HG03469 (cell line): ENCODE data around the gene AKAP8.
"Not testable (repeated sequence)": the region's sequence is repeated elsewhere in the genome, so short reads cannot be mapped to it uniquely, and the experiment has no call there.

Source experiments
- ATAC-seq: cut with Tn5 transposase; IDR thresholded peaks from one replicate; pipeline ENCODE4 v1.9.1; 2021; ENCODE audit warnings: mild to moderate bottlenecking, moderate library complexity, moderate number of reproducible peaks; ENCODE audit not compliant: unreplicated experiment

Gene AKAP8

DNA sequence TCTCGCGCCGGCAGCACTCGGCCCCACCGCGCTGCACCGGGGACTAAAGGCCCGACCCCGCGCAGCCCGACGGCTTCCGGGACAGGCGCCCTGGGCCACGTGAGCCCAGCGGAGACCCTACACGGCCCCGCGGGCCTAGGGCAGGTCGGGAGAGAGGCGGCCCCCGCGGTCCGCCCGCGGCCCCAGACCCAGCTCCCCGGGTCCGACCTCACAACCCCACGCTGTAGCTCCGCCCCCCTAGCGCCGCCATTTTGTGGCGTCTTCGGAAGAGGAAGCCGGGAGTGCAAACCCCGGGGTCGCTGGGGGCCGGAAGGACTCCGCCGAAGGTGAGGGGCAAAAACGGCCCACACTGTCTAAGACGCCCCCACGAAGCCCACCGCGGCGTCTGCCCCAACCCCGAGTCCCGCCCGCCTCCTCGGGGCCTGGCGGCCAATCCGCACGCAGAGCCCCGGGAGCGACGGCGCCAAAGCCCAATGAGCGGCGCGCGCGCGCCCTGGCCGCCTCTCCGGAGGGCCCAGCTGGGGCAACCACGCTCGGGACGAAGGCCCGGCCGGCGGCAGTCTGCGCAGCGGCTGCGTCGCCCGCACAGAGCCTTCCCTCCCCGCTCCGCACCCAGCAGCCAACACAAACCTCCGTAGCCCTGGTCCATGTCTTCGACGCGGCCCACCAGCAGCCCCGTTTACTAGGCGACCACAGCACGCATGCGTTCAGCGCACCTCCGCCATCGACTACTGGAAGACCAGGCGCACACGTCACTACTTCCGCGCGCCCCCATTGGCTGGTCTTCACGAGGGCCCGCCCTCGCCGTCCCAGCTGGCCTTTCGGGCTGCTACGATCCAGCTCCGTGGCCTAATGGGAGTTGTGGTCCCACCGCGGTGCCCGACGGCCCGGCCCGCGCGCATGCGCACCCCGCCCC lies at the start of gene AKAP8:
TSS of gene AKAP8 (minus strand) at position 705 of the 916 bp plus-strand sequence. CDS start at position 649, 56 bp downstream.
- ATAC-seq, result peak; percentile 68

DNA sequence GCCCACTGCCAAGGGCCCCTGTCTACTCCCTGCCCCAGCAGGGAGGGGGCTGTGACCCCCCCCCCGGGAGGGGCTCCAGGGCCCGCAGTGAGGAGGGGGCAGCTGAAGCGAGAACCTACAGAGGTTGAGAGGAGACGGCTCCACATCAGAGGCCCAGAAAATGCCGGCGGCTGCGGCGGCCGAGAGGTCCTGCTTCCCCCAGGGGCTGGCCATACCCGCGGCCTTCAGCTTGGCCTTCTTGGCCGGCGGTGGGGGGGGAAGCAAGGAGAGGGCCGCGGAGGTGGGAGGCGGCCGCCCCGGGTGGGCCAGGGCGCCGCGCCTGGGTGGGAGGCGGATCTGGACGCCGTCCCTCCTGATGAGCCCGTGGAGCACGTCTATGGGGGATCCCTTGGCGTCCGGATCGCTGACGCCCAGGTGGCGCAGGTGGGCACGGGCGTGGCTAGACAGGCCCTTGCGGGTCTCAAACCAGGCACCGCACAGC lies 48.4 kb upstream of the AKAP8 start:
- no peak for ATAC-seq

DNA sequence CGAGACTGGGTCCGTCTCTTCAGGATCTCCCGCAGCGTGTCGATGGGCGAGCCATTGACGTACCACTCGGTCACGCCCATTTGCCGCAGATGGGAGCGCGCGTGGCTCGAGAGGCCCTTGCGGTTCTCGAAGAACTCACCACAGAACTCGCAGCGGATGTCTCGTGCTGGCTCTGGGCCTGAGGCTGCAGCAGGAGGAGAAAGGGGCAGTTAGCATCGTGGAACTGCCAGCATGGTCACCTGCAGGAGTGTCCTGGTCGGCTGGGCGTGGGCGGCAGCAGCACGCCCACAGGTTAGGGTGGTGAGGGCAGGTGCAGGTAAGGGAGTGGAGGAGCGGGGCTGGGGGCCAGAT lies 47.7 kb upstream of the AKAP8 start:
- ATAC-seq, result no peak

DNA sequence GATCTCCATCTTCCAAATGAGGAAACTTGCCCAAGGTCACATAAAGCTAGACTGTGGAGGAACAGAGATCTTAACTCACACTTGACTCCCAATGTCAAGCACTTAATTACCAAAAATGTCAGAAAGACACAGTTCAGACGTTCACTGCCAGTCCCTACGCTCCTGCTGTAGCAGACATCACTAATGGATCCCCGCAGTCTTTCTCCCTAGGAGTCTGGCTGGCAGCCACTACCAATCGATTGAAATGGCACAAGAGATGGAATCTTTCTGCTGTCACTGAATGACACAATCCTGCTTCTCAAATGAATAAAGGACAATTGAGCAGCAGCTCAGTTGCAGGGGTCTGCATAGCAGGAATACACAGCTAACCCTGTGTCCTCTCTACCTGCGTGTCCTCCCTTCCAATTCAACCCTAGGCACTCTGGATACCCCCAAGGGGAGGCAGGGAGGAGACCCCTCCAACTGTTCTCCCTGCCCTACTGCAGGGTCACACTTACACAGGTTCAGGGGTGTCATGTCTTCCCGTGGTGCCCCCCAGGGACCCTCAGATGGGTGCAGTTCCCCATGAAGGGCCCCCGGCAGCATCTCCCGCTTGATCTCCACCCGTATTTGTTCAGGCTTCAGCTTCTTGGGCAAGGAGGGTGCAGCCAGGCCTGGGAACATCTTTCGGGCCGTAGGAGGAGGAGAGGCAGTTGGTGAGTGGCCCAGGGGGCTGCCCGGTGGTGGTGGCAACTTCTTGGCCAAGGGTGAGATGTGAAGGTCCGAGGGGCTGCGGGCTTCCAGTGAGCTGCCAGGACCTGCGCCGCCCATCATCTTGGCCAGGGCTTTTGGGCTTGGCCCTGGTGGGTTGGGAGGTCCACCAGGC lies 47.1 kb upstream of the AKAP8 start:
- ATAC-seq, result no peak

DNA sequence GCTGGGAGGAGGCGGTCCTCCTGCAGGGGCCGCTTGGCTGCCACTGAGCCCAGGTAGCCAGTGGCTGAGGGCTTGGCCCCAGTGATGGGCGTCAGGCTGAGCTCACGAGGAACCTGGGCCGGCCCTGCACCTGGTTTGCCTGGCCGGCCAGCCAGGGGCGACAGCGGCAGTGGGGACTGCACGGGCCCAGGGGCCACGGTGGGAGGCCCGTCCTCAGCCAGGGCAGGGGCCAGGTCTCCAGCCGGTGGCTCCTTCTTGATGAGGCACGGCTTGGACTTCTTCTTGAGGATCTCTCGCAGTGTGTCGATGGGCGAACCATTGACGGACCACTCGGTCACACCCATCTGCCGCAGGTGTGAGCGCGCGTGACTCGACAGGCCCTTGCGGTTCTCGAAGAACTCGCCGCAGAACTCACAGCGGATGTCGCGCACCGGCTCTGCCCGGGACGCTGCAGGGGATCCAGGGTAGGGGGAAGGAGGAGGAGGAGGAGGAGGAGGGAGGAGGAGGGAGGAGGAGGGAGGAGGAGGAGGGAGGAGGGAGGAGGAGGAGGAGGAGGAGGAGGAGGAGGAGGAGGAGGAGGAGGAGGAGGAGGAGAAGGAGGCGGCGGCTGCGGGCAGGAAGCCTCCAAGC lies 45.8 kb upstream of the AKAP8 start:
- no peak for ATAC-seq

DNA sequence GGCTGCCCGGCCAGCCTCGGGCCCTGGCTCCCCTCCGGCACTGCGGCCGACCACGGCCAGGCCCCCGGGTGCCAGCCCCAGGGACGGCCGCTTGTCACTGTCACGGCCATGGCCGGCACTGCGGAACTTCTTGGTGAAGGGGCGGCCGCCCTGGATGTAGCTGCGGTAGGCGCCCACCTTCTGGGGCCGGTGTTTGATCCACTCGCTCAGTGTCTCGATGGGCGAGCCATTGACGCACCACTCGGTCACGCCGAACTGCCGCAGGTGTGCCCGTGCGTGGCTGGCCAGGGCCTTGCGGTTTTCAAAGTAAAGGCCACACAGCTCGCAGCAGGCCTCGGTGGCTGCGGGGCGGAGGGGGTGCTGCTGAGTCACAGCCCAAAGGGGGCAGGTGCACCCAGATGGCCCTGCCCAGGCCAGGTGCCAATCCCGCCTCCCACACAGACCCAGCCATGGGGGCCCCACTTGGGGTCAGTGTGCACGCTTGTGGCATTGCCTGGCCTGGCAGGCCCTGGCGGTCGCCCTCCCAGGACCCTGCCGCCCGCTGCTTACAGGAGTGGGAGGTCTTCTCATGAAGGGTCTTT lies 45.2 kb upstream of the AKAP8 start:
- ATAC-seq, result no peak

DNA sequence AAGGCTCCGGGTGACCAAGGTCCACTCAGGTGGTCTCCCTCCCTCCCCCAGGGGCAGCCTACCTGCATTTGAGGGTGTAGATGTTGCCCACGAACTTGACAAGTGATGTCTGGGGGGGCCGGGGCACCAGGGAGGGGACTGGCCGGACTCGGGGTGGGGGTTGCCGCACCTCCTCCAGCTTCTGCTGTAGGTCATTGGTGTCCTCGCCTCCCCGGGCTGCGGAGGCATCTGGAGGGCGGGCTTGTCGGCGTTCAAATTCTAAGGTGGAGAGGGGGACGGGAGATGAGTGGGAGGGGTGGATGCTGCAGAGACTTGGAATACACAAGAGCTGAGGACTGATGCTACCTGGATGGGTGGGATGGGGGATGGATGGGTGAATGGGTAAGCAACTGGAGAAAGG lies 44.5 kb upstream of the AKAP8 start:
- no peak for ATAC-seq

DNA sequence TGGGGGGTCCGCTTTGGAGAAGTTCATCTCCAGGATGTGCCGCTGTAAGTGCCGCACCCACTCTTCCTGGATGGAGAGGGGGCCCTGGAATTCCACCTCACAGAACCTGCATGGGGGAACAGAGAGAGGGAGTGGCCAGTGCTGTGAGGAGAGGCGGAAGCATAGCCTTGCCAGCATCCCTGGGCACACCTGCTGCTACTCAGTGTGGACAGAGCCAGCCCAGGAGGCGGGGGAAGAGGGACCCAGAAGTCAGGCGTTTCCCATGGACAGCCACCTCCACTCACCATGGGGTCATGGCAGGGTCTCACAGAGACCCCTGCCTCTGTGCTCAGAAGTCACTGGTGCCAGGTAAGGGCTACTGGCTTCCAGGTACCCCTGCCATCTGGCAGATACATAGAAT lies 43.5 kb upstream of the AKAP8 start:
- ATAC-seq, result no peak

DNA sequence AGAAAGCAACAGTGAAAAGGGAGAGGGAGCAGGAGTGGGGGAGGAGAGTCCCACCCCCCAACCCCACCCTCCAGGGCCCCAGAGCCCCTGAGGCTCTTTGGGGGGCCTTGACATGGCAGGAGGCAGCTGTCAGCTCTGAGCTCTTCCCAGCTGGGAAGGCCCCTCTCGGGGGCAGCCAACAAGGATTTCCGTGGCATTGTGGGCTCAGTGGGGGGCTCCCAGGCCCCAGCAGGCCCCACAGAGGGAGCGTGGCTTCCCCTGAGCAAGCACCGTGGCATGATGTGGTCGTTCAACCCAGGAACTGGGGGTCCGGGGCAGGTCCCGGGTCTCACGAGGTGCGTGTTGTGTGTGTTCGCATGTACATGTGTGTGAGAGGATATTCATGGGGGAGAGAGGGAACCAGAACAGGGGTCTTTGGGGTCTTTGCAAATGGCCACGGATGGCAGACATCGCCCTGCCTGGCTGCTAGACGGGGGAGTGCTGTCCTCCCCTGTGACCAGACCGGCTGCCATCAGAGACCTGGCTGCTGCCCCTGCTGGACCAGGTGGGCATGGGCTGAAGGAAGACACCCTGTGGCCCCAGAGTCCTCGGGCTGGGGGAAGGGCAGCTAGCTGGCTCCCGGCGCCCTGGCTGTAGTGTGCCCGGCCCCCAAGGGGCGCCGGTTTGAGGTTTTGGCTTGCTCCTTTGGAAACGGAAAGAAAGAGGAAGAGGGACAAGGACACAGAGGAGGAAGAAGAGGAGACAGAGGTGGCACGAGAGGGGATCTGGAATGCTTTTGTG lies 42.9 kb upstream of the AKAP8 start:
- no peak for ATAC-seq

DNA sequence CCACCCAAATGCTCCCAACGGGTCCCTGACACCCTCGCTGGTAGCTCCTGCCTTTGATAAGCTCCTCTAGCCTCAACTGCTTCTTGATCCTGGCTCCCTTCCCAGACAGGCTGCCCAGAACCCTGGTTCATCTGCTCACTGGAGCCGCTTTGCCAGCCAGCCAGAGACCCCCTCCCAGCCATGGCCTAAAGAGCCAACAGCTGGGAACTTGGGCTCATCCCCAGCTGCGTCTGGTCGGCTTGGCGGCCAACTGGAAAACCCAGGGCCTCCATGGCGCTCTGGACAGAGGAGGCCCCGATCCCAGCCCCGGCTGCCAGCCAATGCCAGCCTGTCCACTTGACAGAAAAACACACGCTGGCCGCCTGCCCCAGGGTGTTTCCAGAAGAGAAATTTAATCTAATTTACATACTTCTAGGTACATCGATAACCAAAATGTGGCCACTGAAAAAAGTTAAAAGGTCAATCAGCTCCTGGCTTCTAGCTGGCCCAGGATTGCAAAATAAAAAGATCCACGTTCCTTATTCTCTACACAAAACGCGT lies 42.2 kb upstream of the AKAP8 start:
- no peak for ATAC-seq

DNA sequence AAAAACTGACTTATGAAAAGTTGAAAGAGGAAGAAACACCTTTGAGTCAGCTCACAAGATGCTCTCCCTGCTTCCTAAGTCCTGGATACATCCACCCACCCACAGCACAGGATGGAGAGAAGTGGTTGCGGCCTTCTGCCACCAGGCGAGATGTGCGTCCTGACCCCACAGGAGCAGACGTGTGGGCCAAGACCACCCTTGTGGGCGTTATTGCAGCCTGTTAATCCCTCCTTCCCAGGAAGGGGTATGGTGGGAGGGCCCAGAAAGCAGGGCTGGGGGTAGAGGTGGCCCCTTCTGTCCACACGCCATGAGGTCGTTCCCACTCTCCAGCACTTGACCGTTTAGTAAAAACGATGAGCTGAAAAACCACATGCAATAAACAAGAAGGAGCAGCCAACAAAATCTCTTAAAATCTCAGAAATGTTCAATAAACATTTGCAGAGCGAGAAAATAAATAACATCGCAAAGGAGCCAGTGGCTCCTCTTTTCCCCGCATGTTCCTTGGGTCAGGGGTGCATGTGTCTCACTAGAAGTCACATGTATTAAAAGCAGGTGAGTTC lies 41.6 kb upstream of the AKAP8 start:
- ATAC-seq, result no peak

DNA sequence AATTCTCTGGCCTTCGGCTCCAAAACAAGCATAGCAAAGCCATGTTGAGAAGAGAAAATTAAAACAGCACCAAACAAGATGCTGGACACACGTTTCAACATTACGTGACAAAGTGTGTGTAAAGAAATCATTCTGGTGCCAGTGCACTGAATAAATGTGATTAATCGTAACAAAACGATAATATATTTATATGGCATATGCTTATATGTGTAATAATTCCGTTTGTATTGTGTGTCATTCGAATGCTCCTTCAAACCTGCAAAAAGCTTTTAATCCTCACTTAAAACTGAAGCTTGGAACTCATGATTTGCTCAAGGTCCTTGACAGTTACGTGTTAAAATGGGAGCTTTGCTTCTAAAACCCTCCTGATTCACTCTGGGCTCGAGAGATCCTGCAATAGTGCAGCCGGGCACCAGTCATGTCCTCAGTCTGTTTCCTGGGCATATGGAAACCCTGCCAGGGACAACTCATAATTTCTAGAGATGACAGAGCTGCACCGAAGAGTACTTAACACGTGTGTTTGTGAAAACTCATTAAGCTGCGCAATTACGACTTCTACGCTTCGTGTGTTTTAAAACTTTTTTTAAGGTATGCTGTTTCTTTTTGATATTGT lies 39.9 kb upstream of the AKAP8 start:
- ATAC-seq, result no peak

DNA sequence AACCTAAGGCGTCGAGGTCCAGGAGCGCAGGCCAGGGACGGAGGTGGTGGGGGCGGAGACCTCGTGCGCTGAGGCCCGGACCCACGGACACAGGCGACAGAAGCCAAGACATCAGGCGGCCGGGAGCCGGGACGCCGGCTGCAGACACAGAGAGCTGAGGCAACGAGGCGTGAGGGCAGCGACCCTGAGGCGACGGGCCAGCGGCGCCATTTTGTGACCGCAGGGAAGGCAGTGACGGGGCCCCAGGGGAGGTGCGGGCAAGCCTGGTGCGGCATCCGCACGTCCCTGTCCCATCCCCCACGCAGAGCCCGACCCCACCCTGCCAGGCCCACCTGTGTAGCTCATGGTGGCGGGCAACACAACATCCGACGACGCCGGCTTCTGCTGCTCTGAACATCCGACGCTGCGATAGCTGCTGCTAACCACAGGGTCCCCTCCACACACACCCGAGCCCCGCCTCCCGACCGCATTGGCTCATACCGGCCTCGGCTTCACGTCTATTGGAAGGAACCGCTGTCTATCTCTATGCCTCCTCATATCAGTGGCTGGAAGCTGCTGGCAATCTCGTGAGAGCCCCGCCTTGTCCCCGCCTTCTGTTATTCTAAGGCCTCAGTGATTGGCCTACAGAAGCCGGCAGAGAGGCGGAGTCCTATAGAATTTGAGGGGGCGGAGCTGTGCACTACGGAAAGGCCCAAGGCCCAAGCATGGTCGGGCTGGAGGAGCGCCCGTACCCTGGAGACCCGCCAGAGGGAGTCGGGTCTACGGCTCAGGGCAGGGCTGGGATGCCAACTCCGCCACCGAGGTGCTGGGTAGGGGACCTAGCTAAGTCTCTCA lies 39.2 kb upstream of the AKAP8 start, which contains the start of gene AKAP8L:
TSS of gene AKAP8L (minus strand) at position 410 of the 834 bp plus-strand sequence. CDS start at position 345, 65 bp downstream.
- ATAC-seq, result peak; percentile 77

DNA sequence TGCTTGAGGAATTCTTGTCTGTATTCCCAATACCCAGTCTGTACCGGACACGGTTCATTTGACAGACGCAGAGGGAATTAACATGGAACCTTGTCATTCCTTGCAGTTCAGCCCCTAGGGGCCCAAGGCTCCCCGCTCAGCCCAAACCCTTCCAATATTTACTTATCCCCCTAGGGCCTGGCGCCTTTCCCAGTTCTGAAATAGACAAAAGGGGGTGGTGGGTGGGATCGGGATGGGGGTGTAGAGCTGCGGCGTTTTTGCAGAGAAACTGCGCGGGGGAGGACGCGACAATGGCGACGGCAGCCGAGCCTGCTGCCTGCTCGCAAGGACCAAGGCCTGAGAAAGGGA lies 38.6 kb upstream of the AKAP8 start:
- ATAC-seq, result no peak

DNA sequence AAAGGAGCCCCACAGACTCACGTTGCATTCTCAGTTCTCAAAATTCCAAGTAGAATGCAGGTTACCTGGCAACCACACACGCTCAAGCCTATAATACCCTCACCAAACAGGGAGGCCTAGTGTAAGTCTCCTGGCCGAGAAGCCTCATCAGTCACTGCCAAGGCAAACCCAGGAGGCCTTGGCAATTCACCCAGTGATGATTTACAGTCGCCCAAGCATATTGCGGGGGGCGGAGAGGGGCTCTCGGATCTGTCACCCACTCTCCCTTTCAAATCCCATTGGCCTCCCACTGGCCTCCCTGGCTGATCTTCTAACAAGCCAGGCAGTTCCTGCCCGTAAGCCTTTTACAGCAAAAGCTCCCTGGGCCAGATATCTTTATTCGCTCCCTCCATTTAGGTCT lies 38.1 kb upstream of the AKAP8 start:
- ATAC-seq, result no peak

DNA sequence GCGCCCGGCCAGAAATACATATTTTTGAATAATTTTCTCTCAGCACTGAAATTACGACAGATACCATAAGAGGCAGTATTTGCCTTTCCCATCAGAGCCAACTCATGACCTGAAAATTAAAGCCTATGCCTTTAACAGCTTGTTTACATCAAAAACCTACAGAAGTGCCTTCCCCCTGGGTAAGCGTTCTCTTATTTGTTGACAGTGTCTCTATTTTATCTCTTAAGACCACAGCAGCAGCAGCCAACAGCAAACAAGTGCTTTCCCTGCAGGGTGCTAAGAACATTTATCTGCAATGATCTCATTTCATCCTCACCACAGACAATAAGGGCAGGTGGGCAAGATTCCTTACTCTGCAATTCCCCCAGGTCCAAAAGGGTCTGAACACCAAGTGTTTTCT lies 33.2 kb upstream of the AKAP8 start:
- no peak for ATAC-seq

DNA sequence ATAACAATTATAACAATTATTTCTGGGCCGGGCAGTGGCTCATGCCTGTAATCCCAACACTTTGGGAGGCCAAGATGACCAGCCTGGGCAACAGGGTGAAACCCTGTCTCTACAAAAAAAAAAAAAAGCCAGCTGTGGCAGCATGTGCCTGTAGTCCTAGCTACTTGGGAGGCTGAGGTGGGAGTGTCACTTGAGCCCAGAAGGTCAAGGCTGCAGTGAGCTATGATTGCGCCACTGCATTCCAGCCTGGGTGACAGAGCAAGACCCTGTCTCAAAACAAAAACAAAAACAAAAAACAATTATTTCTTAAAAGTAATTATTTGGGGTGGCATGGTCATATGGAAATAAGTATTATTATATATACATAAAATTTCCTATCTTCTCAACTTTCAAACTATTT lies 31.8 kb upstream of the AKAP8 start:
- ATAC-seq, result not testable (repeated sequence)

DNA sequence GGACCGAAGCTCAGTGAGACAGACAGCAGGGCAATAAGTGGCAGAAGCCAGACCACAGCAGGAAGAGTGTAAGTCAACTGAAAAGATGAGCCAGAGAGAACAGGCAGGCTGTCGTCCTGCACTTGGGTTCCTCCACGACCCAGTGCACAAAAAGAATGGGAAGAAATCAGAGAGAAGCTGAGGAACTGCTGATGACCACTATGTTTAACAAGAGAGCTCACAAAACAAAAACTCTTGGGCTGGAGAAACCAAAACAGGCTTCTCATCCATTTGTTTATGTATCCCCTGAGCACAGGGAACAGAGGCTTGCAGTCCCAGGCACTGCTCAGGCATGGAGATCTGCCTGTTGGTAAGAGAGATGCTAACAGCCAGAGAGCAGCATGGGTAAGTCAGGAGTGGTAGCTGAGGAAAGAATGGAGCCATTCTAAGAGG lies 25.2 kb upstream of the AKAP8 start:
- no peak for ATAC-seq
